ENCODE data around the gene PRPH2. TPM values are rescaled to one million over a fixed set of nuclear protein-coding genes. Genes with fewer than 3 reads are reported as not detected.
"Not testable (repeated sequence)": the region's sequence is repeated elsewhere in the genome, so short reads cannot be mapped to it uniquely, and the experiment has no call there.

The PRPH2 gene
- total and polyA plus RNA-seq, 2 experiments from 2014 or later, result 7.3 to 15.0 TPM

GRCh38 chr6:42689371-42689770 is 33.0 kb downstream of the PRPH2 start:
- Histone ChIP-seq H3K4me1 (ENCODE audit: low read depth) (no peaks in the 10 kb centered on the region), H3K27me3 (no peaks in the 10 kb centered on the region), H3K4me3 (no peak overlapping the region), H3K9me3 (ENCODE audit: low read depth) (no peaks in the 10 kb centered on the region), H3K27ac (peak overlapping the region; percentile 6), H3K36me3 (peaks cover 69% of the 10 kb centered on the region)
- no peak for DNase-seq (ENCODE audit: low read depth in 1 of 2, low spot score in 1 of 2)
- TF ChIP-seq CTCF (IDR thresholded peaks at IDR 0.05; ENCODE audit: low read depth, low read length), result no peak

GRCh38 chr6:42688281-42688680 is 34.1 kb downstream of the PRPH2 start:
- DNase-seq (ENCODE audit: low read depth in 1 of 2, low spot score in 1 of 2), result no peak
- no peak overlapping the region for H3K4me3 ChIP-seq
- no peaks in the 10 kb centered on the region for H3K27me3 ChIP-seq
- TF ChIP-seq CTCF (IDR thresholded peaks at IDR 0.05; ENCODE audit: low read depth, low read length), result no peak
- H3K4me1 ChIP-seq (ENCODE audit: low read depth), result no peaks in the 10 kb centered on the region
- peaks cover 75% of the 10 kb centered on the region for H3K36me3 ChIP-seq
- H3K9me3 ChIP-seq (ENCODE audit: low read depth), result no peaks in the 10 kb centered on the region
- H3K27ac ChIP-seq, result no peak overlapping the region

- no peak for TF ChIP-seq CTCF (IDR thresholded peaks at IDR 0.05; ENCODE audit: low read depth, low read length)
- H3K27ac ChIP-seq, result no peak overlapping the region
- no peaks in the 10 kb centered on the region for H3K9me3 ChIP-seq (ENCODE audit: low read depth)
- no peaks in the 10 kb centered on the region for H3K4me1 ChIP-seq (ENCODE audit: low read depth)
- no peaks in the 10 kb centered on the region for H3K27me3 ChIP-seq
- no peak overlapping the region for H3K4me3 ChIP-seq
- no peak for DNase-seq (ENCODE audit: low read depth in 1 of 2, low spot score in 1 of 2)
- H3K36me3 ChIP-seq, result peaks cover 84% of the 10 kb centered on the region
Measured at GRCh38 chr6:42679358-42679757, 43.0 kb downstream of the PRPH2 start.

- no peak for DNase-seq (ENCODE audit: low read depth in 1 of 2, low spot score in 1 of 2)
- Histone ChIP-seq H3K4me1 (ENCODE audit: low read depth) (no peaks in the 10 kb centered on the region), H3K36me3 (peaks cover 91% of the 10 kb centered on the region), H3K27me3 (no peaks in the 10 kb centered on the region), H3K4me3 (no peak overlapping the region), H3K9me3 (ENCODE audit: low read depth) (no peaks in the 10 kb centered on the region), H3K27ac (no peak overlapping the region)
- no peak for TF ChIP-seq CTCF (IDR thresholded peaks at IDR 0.05; ENCODE audit: low read depth, low read length)
Measured at GRCh38 chr6:42674780-42675179, 47.6 kb downstream of the PRPH2 start.

GRCh38 chr6:42674368-42674767 is 48.0 kb downstream of the PRPH2 start:
- H3K4me1 ChIP-seq (ENCODE audit: low read depth); DNase-seq (ENCODE audit: low read depth in 1 of 2, low spot score in 1 of 2); H3K27me3 ChIP-seq; H3K4me3 ChIP-seq; H3K9me3 ChIP-seq (ENCODE audit: low read depth): not testable (repeated sequence)
- peak overlapping the region; percentile 43 for H3K27ac ChIP-seq
- peaks cover 87% of the 10 kb centered on the region for H3K36me3 ChIP-seq

DNA sequence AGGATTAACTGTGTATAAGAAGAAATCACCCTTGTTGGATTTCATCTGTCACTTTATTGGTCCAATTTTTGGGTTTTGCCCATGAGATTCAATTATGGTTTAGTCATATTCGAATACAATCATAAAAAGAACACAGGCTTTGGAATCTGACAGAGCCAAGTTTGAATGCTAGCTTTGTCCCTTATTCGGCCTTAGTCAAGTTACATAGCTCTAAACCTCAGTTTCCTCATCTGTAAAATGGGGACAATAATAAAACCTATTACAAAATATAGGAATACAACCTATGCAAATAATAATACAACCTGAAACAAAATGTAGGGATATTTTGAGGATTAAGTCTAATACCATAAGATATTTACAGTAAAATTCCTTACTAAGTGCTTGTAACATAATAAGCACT is 57.7 kb downstream of the PRPH2 start:
- Histone ChIP-seq H3K4me3 (no peak overlapping the region), H3K27me3 (no peaks in the 10 kb centered on the region), H3K36me3 (peaks cover 56% of the 10 kb centered on the region), H3K9me3 (ENCODE audit: low read depth) (no peaks in the 10 kb centered on the region), H3K4me1 (ENCODE audit: low read depth) (no peaks in the 10 kb centered on the region), H3K27ac (no peak overlapping the region)
- no peak for TF ChIP-seq CTCF (IDR thresholded peaks at IDR 0.05; ENCODE audit: low read depth, low read length)
- DNase-seq (ENCODE audit: low read depth in 1 of 2, low spot score in 1 of 2), result no peak
